Spleen (tissue), 7 donors: Measurements from ENCODE around the gene VGLL4.

Experiments used
- POLR2A ChIP-seq, 3 donors: fragments of 450-650 bp; IDR thresholded peaks; one replicate each; pipeline ENCODE4 v1.5.1; 2017; ENCODE audit warnings: antibody characterized with exemption in 3 of 3, mild to moderate bottlenecking in 1 of 3
- POLR2AphosphoS5 ChIP-seq, 3 donors: sonication (generic); formaldehyde crosslinking; IDR thresholded peaks; one replicate each; pipeline ENCODE4 v1.5.1; 2017; ENCODE audit warnings: antibody characterized with exemption in 3 of 3
- TF ChIP-seq, protein P1 (sequence below), 11 experiments: fragments of 200-600 bp in 7 of 11; fragments of 450-650 bp in 4 of 11; sonication (generic) in 4 of 11; IDR thresholded peaks in 8 of 11; conservative IDR thresholded peaks in 3 of 11; 1 replicate in 7 of 11; 2 replicates in 4 of 11; pipeline versions ENCODE4 v1.4.0 to v1.8.0; 2016 to 2021; ENCODE audit warnings: antibody characterized with exemption in 11 of 11, inconsistent platforms in 4 of 11, mild to moderate bottlenecking in 1 of 11
- donor health status: DM: no; HTN: no; CAD: no; lungs with moderate emphysema.
- donor health status: DM: no; HTN: no; CAD: no.
- donor health status: DM: no; HTN: no; CAD: no.

DNA sequence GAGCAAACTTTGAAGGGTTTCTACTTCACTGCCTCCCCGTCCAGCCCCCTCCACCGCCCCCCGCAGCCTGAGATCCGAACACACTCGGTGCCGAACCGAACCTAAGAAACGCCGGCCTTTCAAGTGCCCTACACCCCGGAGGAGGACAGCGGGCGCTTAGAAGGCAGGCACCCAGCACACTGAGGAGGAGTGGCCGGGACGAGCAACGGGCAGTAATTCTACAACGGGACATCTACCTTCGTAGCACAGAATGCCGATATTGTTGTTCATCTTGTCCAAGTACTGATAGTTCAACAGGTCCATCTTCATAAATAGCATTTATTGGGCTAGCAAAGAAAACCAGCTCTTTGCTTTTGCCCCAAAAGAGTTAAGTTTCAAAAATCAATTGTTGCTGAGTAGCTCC is 513 bp downstream of the VGLL4 start:
- TF ChIP-seq POLR2A (IDR thresholded peaks at IDR 0.05) (no peak), POLR2AphosphoS5 (IDR thresholded peaks at IDR 0.05) (no peak)
- TF ChIP-seq, protein P1, sequence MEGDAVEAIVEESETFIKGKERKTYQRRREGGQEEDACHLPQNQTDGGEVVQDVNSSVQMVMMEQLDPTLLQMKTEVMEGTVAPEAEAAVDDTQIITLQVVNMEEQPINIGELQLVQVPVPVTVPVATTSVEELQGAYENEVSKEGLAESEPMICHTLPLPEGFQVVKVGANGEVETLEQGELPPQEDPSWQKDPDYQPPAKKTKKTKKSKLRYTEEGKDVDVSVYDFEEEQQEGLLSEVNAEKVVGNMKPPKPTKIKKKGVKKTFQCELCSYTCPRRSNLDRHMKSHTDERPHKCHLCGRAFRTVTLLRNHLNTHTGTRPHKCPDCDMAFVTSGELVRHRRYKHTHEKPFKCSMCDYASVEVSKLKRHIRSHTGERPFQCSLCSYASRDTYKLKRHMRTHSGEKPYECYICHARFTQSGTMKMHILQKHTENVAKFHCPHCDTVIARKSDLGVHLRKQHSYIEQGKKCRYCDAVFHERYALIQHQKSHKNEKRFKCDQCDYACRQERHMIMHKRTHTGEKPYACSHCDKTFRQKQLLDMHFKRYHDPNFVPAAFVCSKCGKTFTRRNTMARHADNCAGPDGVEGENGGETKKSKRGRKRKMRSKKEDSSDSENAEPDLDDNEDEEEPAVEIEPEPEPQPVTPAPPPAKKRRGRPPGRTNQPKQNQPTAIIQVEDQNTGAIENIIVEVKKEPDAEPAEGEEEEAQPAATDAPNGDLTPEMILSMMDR (IDR thresholded peaks at IDR 0.05 in 8 of 11, conservative IDR thresholded peaks at IDR 0.05 in 3 of 11): no peak
